Kidney (tissue), 14 donors: ENCODE measurements around the gene ADARB2. TPM values are rescaled to one million over a fixed set of nuclear protein-coding genes. Genes with fewer than 3 reads are reported as not detected.

ENCODE experiments used
- DNase-seq, 5 donors: peaks; one replicate each; pipeline ENCODE4 v3.0.0-alpha.2; 2013 to 2020
- FAIRE-seq: peaks from 2 replicates; lab custom pipeline; 2012; peaks lifted over from hg19 to GRCh38; lab: Jason Lieb, UNC
- H3K27ac ChIP-seq, 2 donors: one replicate each; pipeline ENCODE4 v1.7.0; 2013; ENCODE audit warnings: low read depth in 2 of 2, low read length in 2 of 2, inconsistent platforms in 1 of 2
- H3K27me3 ChIP-seq: one replicate; pipeline ENCODE4 v1.7.1; 2013; ENCODE audit warnings: low read length, inconsistent platforms; ENCODE audit not compliant: control insufficient read depth, insufficient read depth
- H3K36me3 ChIP-seq, 3 donors: one replicate each; pipeline versions ENCODE4 v1.7.0 to v1.7.1; 2013; ENCODE audit warnings: low read length in 3 of 3, control low read depth in 1 of 3, inconsistent platforms in 1 of 3; ENCODE audit not compliant: insufficient read depth in 3 of 3, control insufficient read depth in 2 of 3
- H3K4me1 ChIP-seq, 3 donors: one replicate each; pipeline versions ENCODE4 v1.7.0 to v1.7.1; 2013; ENCODE audit warnings: low read length in 3 of 3, inconsistent platforms in 1 of 3, low read depth in 1 of 3; ENCODE audit not compliant: control insufficient read depth in 2 of 3, insufficient read depth in 2 of 3
- H3K4me3 ChIP-seq, 3 donors: one replicate each; pipeline versions ENCODE4 v1.7.0 to v1.8.1; 2013; ENCODE audit warnings: low read length in 3 of 3, control low read depth in 1 of 3, inconsistent platforms in 1 of 3
- H3K9ac ChIP-seq, 3 donors: one replicate each; pipeline versions ENCODE4 v1.7.0 to v1.7.1; 2013; ENCODE audit warnings: low read length in 3 of 3, control low read depth in 1 of 3, inconsistent platforms in 1 of 3
- H3K9me3 ChIP-seq, 3 donors: one replicate each; pipeline versions ENCODE4 v1.7.0 to v1.7.1; 2013; ENCODE audit warnings: low read length in 3 of 3, control low read depth in 1 of 3, inconsistent platforms in 1 of 3; ENCODE audit not compliant: control insufficient read depth in 2 of 3, insufficient read depth in 1 of 3
- CTCF ChIP-seq: IDR thresholded peaks from 3 replicates; pipeline ENCODE4 v1.5.1; 2012; ENCODE audit warnings: mild to moderate bottlenecking, moderate library complexity, borderline replicate concordance; ENCODE audit not compliant: insufficient read depth; ENCODE audit errors: extremely low read depth
- intact Hi-C: fragments of 100-400 bp; cut with DNase I; formaldehyde crosslinking; loops from one replicate; pipeline ENCODE4 v1.11.1; 2022
- polyA plus RNA-seq: library from polyadenylated mRNA; stranded (reverse); fragments of 350-450 nt; fragmentation: Illumina TruSeq; extraction: RNeasy Lipid Tissue Mini Kit (QIAGEN cat#74804); gene quantifications from one replicate; pipeline ENCODE4 v1.2.3, GENCODE V29; 2014; ENCODE audit warnings: low read depth, low replicate concordance; ENCODE audit not compliant: insufficient read depth
- total RNA-seq: library from RNA; stranded (reverse); fragmentation: NEBNext Ultra II Directional; extraction: Animal tissue kit (Norgen Biotek cat#: 25700); gene quantifications from one replicate; pipeline ENCODE4 v1.2.1, GENCODE V29; 2021
- donor health status: control.
- donor health status: control.
- donor health status: control.
- donor health status: control.
- donor health status: control.
- donor health status: DM: yes; HTN: yes; CAD: no.
- donor health status: Normal renal cell carcinoma (clear cell type).

ADARB2 gene
- total and polyA plus RNA-seq, 2 donors from 2014 or later: 1.0 to 1.3 TPM

GRCh38 chr10:1668399-1668798 lies 68.9 kb downstream of the ADARB2 start:
- no peaks in the 10 kb centered on the region for H3K9me3 ChIP-seq
- no peak overlapping the region for H3K9ac ChIP-seq
- no peak for TF ChIP-seq CTCF
- no peak for FAIRE-seq
- DNase-seq: no peak
- no peaks in the 10 kb centered on the region for H3K4me1 ChIP-seq
- no peak overlapping the region for H3K4me3 ChIP-seq
- no peak overlapping the region for H3K27ac ChIP-seq
- H3K36me3 ChIP-seq: no peaks in the 10 kb centered on the region
- intact Hi-C loops: no loop called here
- H3K27me3 ChIP-seq: no peaks in the 10 kb centered on the region

- Histone ChIP-seq H3K27ac (no peak overlapping the region), H3K9me3 (no peaks in the 10 kb centered on the region), H3K4me3 (no peak overlapping the region), H3K9ac (no peak overlapping the region), H3K36me3 (no peaks in the 10 kb centered on the region), H3K4me1 (no peaks in the 10 kb centered on the region), H3K27me3 (no peaks in the 10 kb centered on the region)
- intact Hi-C loops: no loop called here
- FAIRE-seq: no peak
- no peak for DNase-seq
- TF ChIP-seq CTCF: no peak
These were observed 69.9 kb downstream of the ADARB2 start for GRCh38 chr10:1667392-1667791.

- FAIRE-seq: no peak
- no peak overlapping the region for H3K9ac ChIP-seq
- intact Hi-C loops: no loop called here
These were observed 71.2 kb downstream of the ADARB2 start for GRCh38 chr10:1666147-1666546.

More at GRCh38 chr10:1666147-1666546, 71.2 kb downstream of the ADARB2 start:
- Histone ChIP-seq H3K27me3 (no peaks in the 10 kb centered on the region), H3K4me1 (no peaks in the 10 kb centered on the region), H3K9me3 (no peaks in the 10 kb centered on the region), H3K36me3 (no peaks in the 10 kb centered on the region), H3K4me3 (no peak overlapping the region), H3K27ac (no peak overlapping the region)
- TF ChIP-seq CTCF: no peak
- peak in 1 of 5 donors; percentile 13 for DNase-seq
